HG03439 (cell line): ENCODE measurements around the gene NCOA7.
"Not testable (repeated sequence)": the region's sequence is repeated elsewhere in the genome, so short reads cannot be mapped to it uniquely, and the experiment has no call there.

ENCODE experiments used
- ATAC-seq: cut with Tn5 transposase; IDR thresholded peaks from one replicate; pipeline ENCODE4 v1.9.1; 2021; ENCODE audit warnings: mild to moderate bottlenecking, moderate library complexity; ENCODE audit not compliant: unreplicated experiment

Gene NCOA7

DNA sequence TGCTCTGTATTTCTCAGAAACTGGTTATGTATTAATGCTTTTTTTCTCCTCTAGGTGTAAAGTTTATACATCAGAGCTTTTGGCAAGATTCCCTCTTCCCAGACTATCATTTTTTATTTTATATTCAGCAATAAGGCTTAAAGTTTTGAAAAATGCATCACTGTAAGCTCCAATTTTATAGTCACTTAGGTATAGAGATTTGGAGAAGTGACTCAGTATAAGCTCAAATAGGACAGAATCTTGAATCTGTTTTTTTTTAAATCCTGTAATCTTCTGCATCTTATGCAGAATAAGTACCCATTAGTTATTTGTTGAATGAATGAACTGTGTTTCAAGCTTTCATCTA lies 1.0 kb downstream of the NCOA7 start:
- ATAC-seq = no peak

DNA sequence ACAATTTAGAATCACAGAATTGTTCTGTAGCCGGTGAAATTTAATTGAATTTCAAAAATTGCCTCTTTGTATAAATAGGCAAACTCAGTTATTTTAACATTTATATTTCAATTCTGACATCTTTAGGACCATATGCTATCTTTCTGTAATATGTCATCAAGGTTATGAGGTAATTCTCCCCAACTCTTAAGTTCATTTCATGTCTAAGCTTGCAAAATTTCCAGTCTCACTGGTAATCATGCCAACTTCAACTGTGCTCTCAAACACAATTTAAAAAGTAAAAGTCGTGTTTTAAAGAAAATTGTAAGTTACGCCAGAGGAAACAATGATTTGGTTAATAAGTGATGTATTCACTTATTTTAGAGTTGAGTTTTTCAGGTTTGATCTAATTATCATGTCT lies 1.4 kb downstream of the NCOA7 start:
- ATAC-seq = no peak

DNA sequence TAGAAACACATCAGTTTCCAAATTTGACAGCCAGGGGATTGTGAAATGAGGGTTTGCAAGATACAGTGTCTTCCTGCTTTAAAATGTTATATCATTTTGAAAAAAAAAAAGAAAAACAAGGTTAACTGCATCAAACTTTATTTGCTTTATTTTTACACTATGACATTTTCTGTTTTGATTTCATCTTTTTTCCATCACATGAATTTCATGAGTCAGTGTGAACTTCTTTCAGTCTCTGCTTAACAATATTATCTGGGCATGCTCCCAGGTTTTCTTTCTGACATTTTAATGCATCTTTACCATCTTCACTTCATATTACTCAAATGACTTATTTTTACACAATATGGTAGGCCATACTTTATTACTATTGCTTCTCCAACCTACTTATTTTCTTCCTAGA lies 1.9 kb downstream of the NCOA7 start:
- no peak for ATAC-seq

DNA sequence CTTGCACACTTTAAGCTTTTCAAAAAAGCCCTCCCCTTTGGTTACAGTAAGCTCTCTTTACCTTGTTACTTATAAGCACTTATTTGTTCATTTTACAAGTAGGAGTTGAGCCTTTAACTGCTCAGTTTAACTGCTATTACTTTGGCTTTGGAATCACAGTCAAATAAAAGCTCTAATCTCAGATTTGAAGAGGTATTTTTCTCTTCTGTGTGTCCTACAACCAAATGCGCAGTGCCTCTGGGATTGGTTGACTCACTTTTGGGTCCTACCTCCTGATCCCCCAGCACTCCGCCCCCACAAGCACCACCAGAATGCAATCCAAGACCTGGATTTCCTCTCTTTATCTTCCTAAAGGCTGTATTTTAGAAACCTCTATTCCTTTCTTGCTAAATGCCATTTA lies 2.5 kb downstream of the NCOA7 start:
- ATAC-seq = no peak

DNA sequence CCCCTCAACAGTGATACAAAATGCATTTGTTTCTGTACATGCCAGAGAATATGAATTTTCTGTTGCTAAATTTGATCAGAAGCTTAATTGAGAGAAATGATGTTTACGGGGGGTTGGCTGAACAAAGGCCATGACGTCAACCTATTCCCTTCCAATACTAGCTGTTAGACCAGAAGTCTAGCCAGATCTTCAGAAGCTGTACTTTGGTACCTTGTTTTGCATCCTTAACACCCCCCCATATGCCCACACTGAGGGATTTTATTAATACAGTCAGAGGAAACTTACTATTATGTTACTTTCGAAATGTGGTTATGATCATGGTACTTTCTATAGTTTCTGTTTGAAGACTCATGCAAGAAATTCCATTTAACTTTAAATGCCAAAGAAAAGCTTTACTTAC lies 3.1 kb downstream of the NCOA7 start:
- ATAC-seq = no peak

DNA sequence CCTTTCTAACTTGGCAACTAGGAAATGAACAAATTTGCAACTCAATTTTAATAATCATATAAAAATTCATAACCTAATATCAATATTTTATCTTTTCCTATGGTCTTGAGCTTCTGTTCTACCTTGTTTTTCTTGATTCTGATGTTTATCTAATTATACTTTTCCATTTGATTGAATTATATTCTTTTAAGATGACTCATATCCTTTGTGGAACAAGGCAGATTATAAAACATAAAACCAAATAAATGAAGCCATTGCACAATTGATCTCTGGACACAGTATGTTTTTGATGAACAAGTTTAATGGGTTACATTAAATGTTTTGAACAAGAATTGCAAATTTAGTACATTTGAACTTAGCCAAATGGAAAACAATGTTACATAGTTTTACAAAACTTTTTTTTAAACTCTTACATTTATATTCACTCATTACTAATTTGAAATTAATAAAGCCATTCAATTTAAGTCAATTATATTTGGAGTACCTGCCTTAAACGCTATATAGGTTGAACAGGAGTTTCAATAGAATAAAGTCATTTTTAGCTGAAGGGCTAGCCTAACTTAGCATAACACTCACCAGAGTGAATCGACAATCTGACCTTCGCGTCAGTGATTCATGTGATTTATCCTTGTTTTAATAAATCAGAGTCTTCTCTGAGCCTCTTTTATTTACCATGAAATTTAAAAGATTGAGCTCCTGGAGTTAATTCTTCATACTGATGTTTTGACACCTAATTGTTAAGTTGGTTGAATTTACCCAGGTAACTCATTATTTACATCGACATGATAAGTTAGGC lies 3.8 kb downstream of the NCOA7 start:
- ATAC-seq = no peak

DNA sequence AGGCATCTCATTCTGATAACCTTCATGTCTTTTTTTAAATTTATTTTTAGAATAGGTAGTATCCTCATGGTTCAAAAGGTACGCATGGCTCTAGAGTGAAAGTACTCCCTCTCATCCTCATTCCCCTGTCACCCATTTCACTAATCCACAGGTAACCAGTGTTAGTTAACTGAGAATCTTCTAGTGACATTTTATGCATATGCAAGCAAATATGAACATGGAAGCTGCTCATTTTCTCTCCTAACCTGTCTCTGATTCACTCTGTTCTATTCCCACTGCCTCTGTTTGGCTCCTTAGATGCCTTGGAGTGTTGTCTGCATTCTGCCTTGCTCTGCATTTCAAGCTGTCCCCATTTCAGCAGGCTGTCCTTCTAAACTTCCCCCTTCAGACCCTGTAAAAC lies 4.5 kb downstream of the NCOA7 start:
- no peak for ATAC-seq

DNA sequence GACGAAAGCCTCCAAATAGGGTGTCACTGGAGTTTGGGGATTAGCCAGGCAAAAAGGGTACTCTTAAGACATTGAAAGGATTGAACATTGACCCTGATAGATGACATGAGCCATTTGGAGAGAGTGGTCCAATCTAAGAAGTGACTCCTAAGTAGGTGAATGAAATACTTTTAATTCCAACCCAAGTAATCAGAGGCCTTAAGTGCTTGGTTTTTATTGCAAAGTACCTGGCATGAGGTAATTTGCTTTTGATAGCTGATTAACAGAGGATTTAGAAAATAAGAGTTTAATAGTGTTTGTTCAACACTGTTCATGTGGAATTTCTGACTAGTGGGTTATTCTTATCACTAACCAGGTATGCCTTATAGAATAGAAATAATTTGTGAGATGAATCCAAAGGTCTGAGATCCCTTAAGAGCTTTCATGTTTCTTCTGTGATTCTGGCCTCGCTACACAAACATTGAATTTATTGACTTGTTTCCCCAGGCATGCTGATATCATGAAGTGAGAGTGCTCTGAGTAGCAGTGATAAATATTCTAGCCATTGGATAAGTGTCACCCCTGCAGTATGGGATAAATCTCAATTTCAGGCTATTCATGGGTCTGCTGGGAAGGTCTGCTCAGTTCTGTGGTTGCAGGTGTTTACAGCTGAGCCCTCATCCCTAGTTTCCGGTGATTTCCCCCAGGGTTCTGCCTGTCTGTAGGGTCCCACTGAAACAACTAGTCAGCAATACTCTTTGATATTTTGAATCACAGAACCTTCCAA lies 6.5 kb downstream of the NCOA7 start:
- ATAC-seq = no peak

DNA sequence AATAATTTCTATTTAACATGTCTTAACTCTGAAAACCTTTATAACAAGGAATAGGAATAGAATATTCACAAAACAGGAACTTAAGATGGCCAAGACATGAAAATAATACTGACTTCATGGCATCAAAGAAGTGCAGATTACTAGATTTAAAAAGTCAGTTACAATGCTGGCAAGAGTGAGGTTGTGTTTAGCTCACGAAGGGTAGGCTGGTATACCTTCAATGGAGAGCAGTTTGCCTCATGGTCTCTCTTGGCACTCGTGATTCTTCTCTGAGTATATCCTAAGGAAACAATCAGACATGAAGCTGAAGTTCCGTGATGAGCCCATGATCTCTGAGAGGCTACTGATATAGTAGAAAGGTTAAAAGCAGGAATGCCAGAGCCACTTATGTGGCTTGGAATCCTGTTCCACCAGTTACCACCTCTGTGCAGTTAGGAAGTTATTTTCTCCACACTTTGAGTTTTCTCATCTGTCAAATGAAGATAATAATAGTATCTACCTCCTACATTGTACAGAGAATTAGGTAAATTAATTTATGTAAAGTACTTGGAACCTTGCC lies 7.2 kb downstream of the NCOA7 start:
- ATAC-seq = peak; percentile 17

DNA sequence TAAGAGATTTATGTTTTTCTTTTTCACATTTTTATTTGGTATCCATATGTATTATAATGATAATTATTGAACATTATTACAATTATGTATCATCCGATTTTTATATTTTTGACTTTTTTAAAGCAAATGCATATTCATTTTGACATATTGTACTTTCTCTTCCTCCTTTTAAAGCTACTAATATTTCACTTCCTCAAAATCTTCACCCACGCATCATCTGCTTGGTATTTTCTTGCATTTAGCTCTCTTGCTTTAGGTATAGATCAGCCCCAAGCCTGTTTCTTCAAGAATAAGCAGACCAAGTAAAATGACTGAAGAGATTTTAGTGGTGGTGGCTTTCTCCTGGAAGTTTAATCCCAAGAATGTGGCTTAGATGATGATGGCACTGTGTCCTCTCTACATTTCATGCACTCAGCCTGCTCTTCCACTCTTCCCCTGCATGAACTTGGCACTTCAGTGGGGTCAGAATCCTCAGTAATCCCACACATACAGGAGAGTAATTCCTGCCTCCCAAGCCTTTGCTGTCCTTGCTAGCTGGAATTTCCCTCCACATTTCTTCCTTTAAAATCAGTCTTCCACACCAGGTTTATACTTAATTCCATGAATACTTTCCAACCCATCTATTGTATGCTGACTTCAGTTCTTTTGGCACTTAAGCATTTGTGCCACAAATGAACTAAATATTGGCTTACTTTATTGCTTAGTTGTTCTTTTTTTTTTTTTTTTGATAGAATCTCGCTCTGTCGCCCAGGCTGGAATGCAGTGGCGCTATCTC lies 8.2 kb downstream of the NCOA7 start:
- ATAC-seq = peak; percentile 81

DNA sequence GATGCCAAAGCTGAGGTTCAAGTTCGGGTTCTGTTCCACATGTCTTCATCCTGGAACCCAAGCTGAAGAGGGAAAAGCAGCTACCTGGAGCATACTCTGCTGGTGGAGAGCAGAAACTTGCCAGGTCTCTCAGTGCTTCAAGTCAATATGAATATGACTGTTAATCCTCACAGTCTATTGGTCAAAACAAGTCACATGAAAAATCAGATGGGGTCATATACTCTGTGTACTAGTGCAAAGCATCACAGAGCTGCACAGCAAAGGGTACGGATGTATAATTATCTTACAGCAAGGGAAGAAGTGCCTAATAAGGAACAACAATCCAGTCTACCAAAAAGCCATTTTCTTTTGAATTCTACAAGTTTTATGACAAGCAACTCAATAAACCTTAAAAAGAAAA lies 11.6 kb downstream of the NCOA7 start:
- no peak for ATAC-seq

DNA sequence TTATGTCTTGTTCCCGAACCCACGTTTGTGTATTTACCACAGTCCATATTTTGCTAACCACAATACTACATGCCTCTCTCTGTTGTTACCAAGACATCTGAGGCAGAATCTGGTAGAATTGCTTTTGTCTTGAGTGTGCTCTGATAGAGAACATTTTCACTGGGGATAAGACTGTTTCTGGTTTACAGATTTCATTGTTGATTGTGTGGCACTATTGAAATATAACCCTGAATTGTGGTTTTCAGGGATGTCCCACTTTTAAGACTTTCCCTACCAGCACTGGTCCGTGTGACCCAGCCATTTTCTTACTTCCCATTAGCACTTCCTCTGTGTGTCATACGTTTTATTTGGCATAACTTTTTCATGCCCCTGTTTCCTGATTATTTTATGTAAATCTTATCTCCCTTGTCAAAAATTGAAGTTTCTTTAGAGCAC lies 12.2 kb downstream of the NCOA7 start:
- no peak for ATAC-seq

DNA sequence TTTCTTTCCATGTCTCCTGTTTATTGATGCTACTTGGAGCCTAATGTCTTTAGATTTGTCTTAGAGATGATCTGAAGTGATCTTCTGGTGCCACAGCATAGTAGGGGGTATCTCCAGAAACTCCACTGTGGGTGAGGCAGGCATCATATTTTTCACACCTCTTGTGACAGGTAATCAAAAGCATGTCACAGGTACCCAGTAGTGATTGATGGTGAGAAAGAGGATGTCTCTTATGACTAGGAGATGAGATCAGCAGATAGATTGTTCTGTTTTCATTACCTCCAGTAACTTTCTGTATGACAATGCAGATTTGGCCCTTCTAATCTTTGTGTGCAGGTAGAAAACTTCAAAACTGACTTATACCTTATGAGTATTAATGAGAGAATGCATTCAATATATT lies 13.5 kb downstream of the NCOA7 start:
- peak; percentile 60 for ATAC-seq

DNA sequence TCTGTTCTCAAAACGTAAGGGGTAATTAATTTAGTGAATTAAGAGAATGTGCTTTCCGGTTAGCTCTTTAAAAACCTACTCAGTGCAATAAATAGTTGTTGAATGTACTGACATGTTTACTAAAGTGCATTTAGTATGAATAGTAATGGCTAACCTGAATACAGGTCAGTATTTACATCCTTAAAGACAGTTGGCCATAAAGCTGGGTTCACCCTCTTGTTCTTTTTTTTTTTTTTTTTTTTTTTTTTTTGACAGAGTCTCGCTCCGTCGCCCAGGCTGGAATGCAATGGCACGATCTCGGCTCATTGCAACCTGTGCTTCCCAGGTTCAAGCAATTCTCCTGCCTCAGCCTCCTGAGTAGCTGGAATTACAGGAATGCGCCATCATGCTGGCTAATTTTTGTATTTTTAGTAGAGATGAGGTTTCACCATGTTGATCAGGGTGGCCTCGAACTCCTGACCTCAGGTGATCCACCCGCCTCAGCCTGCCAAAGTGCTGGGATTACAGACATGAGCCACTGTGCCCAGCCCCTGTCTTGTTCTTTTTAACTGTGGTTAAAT lies 14.2 kb downstream of the NCOA7 start:
- ATAC-seq = not testable (repeated sequence)

DNA sequence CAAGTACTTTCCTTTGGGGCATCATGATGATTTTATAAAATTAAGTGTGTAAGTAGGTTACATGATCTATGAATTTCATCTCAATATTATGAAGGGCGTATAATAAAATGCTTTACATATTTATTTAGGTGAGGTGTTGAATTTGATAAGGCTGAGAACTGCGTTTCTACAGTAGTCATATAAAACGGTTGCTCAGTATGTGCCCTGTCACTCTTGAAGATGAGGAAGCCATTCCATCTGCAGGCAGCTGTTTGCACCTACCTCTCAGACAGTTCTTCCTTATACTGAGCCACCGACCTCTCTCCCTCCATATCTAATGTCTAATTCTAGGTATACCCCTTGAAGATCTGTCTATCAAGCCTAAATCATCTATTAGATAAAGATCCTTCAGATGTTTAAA lies 16.1 kb downstream of the NCOA7 start:
- ATAC-seq = no peak

DNA sequence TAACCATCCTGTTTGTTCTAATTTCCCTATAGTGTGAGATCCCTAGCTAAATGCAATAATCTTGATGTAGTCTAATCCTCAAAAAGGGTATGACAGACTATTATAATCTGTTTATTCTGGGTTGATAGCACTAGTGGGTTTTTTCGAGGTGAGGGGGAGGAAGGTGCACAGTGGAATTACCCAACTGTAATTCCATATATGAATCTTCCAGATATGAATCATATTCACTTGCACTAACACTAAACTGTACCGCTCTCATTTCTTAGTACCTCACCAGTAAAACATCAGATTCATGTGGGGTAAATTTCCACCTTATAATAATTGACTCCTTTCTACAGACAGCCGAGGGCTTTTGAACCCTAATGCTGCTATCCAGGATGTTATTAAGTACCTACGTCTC lies 16.5 kb downstream of the NCOA7 start:
- peak; percentile 37 for ATAC-seq

DNA sequence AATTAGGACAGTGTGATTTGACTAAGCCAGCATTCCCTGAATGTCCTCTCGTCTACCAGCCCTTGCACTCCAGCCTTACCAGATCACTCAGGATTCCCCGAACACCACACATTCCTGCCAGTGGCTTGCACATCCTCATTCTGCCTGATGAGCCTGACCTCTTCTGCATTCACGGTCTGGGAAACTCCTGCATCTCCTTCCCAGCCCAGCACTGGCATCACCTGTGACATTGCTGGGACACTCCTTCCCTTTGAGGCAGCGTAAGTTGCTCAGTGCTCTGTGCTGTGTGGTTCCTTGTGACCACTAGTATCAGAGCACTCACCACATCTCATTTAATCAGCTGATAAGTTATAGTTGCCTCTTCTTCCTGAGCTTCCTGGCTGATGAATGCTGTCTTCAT lies 17.3 kb downstream of the NCOA7 start:
- no peak for ATAC-seq

DNA sequence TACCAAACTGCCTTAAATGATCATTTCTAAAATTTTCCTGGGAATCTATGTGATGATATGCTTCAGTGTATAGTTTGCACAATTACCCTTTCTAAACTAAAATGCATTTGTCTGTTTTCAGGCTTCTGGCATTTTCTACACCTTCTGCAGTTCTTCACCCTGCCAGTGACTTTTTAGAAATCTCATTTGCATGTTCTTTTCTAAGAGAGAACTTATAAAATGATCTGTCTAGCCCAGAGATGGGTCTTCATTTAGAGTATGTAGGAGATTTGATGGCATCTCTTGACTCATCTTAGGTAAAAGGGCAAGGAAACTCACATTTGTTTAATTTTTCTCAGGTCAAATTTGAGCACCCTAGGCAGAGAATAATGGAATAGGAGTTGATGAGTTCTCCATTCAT lies 17.8 kb downstream of the NCOA7 start:
- ATAC-seq = no peak

DNA sequence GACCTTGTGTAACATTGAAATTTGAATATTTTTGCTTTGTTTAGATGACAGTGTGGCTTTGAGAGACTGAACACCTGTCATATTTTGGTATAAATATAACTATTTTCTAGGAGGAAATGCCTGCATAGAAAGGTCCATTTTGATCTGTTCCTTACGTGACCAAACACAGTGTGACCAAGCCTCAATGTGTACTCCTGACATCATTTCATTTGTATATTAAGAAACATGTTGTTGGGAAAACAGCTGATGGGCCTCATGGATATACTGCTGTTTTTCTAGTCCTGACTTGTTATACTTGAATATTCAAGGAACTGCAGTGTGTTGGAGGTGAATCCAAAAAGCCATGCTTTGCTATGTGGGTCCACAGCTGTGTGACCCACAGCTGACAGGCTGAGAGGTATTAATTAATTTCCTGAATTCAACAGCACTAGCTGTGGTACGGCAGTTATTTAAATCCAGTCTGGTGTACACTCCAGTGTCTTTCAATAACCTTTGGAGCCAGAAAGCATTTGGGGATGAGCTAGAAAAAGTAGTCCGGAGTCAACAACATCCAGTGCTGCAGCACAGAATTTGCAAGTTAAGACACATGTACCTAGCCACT lies 18.9 kb downstream of the NCOA7 start:
- no peak for ATAC-seq

DNA sequence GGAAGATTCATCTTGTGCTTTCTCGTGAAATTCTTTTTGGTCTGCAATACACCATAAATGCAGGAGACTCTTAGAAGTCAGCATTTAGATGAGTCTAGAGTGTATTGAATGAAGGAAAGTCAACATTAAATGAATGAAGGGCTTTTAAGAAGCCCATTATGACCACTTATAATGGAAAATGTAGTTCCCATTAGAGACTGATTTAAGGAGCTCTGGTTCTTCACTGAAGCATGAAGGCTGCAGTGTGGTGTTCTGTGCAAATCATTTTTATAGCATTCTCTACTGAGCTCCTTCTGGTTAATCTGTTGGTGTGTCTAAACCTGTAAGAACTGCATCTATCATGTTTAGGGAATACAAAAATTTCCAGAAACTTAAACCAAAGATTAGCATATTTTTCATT lies 19.7 kb downstream of the NCOA7 start:
- ATAC-seq = no peak

DNA sequence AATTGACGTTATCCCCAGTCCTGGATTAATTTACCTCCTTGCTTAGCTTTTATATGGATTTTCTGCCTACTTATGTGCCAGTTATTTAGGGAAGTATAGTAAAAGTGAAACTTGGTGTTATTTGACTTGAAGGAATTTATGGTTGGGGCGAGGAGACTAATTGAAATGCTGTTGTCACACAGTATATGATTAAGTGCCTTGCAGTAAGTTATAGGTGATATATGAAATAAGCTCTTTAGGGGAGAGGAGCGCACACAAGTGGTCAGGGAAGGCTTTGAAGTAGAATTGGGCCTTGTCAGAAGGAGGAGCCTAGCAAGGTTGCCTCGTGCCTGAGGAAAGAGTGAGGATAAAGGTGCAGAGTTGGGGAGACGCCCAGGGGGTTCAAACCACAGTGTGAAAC lies 20.5 kb downstream of the NCOA7 start:
- ATAC-seq = no peak
